ENCODE measurements around the gene RAD9A. TPM values are rescaled to one million over a fixed set of nuclear protein-coding genes. Genes with fewer than 3 reads are reported as not detected.

The RAD9A gene
- total RNA-seq, 1 experiment from 2014 or later = 55.1 TPM

- peak in 1 of 2 experiments; percentile 55 for DNase-seq
- Histone ChIP-seq H3K4me1 (no peaks in the 10 kb centered on the region), H3K9me3 (no peaks in the 10 kb centered on the region), H3K4me3 (ENCODE audit: low read depth, low read length) (no peak overlapping the region), H3K36me3 (ENCODE audit: control insufficient read depth, insufficient read depth, low read length) (peaks cover 24% of the 10 kb centered on the region), H3K27me3 (replicated peaks; ENCODE audit: control insufficient read depth, insufficient read depth, low read length) (no peaks in the 10 kb centered on the region)
- ChIA-PET POLR2A (interaction anchor here (1.0 to 1.2 kb wide), 2 partner anchors 29 to 36 kb away, joined by 3 to 11 read pairs; no protein-coding TSS in a partner anchor), CTCF (no interaction called here)
- no TSS peak for BruUV-seq (replicated peaks)
- peaks cover 83% of the 10 kb centered on the region for H3K36me3 Mint-ChIP-seq (ENCODE audit: insufficient read depth, unreplicated experiment)
- intact Hi-C loops (cut with micrococcal nuclease; ENCODE audit: unreplicated experiment) = no loop called here
- no peaks in the 10 kb centered on the region for H3K27me3 Mint-ChIP-seq (ENCODE audit: insufficient read depth, unreplicated experiment)
- H3K9me3 Mint-ChIP-seq (ENCODE audit: unreplicated experiment) = no peaks in the 10 kb centered on the region
- no peak overlapping the region for H3K4me3 Mint-ChIP-seq (ENCODE audit: unreplicated experiment)
- peak overlapping the region; percentile 45 for H3K27ac Mint-ChIP-seq (ENCODE audit: unreplicated experiment)
- no peaks in the 10 kb centered on the region for H3K4me1 Mint-ChIP-seq (ENCODE audit: low read depth, unreplicated experiment)
- no peak for TF ChIP-seq CTCF (IDR thresholded peaks at IDR 0.05; ENCODE audit: insufficient read depth in 1 of 2, low read depth in 1 of 2, low read length in 1 of 2, severe bottlenecking in 1 of 2, unreplicated experiment in 1 of 2)
These were observed 44.8 kb downstream of the RAD9A start for GRCh38 chr11:67436459-67437081.

GRCh38 chr11:67437082-67437808, 45.5 kb downstream of the RAD9A start, which contains the start of gene PTPRCAP:
TSS of gene PTPRCAP (minus strand) at chr11:67437682. CDS start at chr11:67437619, 63 bp downstream.
- Histone ChIP-seq H3K9me3 (no peaks in the 10 kb centered on the region), H3K4me3 (ENCODE audit: low read depth, low read length) (no peak within 1 kb of the TSS), H3K4me1 (peaks cover 4% of the 10 kb centered on the region; the same call in 1 of the 2 replicates), H3K27me3 (replicated peaks; ENCODE audit: control insufficient read depth, insufficient read depth, low read length) (no peaks in the 10 kb centered on the region), H3K36me3 (ENCODE audit: control insufficient read depth, insufficient read depth, low read length) (peaks cover 29% of the 10 kb centered on the region)
- CTCF ChIA-PET = interaction anchor here (2.0 kb wide), 1 partner anchor 36 kb away, joined by 6 read pairs; the partner anchor contains the start of gene PPP1CA
- intact Hi-C loops (cut with micrococcal nuclease; ENCODE audit: unreplicated experiment) = no loop called here
- peak within 1 kb of the TSS; percentile 45 for H3K27ac Mint-ChIP-seq (ENCODE audit: unreplicated experiment)
- no peak within 1 kb of the TSS for H3K4me3 Mint-ChIP-seq (ENCODE audit: unreplicated experiment)
- peaks cover 83% of the 10 kb centered on the region for H3K36me3 Mint-ChIP-seq (ENCODE audit: insufficient read depth, unreplicated experiment)
- POLR2A ChIA-PET = interaction anchor here (1.2 kb wide), 1 partner anchor 28 kb away, joined by 3 read pairs; no protein-coding TSS in a partner anchor
- no peaks in the 10 kb centered on the region for H3K9me3 Mint-ChIP-seq (ENCODE audit: unreplicated experiment)
- no peak for DNase-seq
- no TSS peak for BruUV-seq (replicated peaks)
- TF ChIP-seq CTCF (IDR thresholded peaks at IDR 0.05; ENCODE audit: insufficient read depth in 1 of 2, low read depth in 1 of 2, low read length in 1 of 2, severe bottlenecking in 1 of 2, unreplicated experiment in 1 of 2) = no peak
- no peaks in the 10 kb centered on the region for H3K4me1 Mint-ChIP-seq (ENCODE audit: low read depth, unreplicated experiment)
- no peaks in the 10 kb centered on the region for H3K27me3 Mint-ChIP-seq (ENCODE audit: insufficient read depth, unreplicated experiment)

GRCh38 chr11:67437809-67438157, 46.0 kb downstream of the RAD9A start:
- Histone ChIP-seq H3K9me3 (no peaks in the 10 kb centered on the region), H3K36me3 (ENCODE audit: control insufficient read depth, insufficient read depth, low read length) (peaks cover 29% of the 10 kb centered on the region), H3K27me3 (replicated peaks; ENCODE audit: control insufficient read depth, insufficient read depth, low read length) (no peaks in the 10 kb centered on the region), H3K4me1 (peaks cover 10% of the 10 kb centered on the region; the same call in 1 of the 2 replicates), H3K4me3 (ENCODE audit: low read depth, low read length) (no peak overlapping the region)
- Mint-ChIP-seq H3K27ac (ENCODE audit: unreplicated experiment) (peak overlapping the region; percentile 9), H3K36me3 (ENCODE audit: insufficient read depth, unreplicated experiment) (peaks cover 83% of the 10 kb centered on the region), H3K9me3 (ENCODE audit: unreplicated experiment) (no peaks in the 10 kb centered on the region), H3K27me3 (ENCODE audit: insufficient read depth, unreplicated experiment) (no peaks in the 10 kb centered on the region), H3K4me3 (ENCODE audit: unreplicated experiment) (no peak overlapping the region), H3K4me1 (ENCODE audit: low read depth, unreplicated experiment) (no peaks in the 10 kb centered on the region)
- intact Hi-C loops (cut with micrococcal nuclease; ENCODE audit: unreplicated experiment) = no loop called here
- ChIA-PET POLR2A (no interaction called here), CTCF (interaction anchor here (2.0 kb wide), 1 partner anchor 36 kb away, joined by 6 read pairs; the partner anchor contains the start of gene PPP1CA)
- DNase-seq = no peak
- no peak for TF ChIP-seq CTCF (IDR thresholded peaks at IDR 0.05; ENCODE audit: insufficient read depth in 1 of 2, low read depth in 1 of 2, low read length in 1 of 2, severe bottlenecking in 1 of 2, unreplicated experiment in 1 of 2)
- BruUV-seq (replicated peaks) = no TSS peak

Measured in Caco-2 (cell line).